Liver (tissue), 9 donors: ENCODE data around the gene SLC25A25. TPM values are rescaled to one million over a fixed set of nuclear protein-coding genes. Genes with fewer than 3 reads are reported as not detected.
A peak's percentile ranks its signal among the peaks of the same experiment; 100 is the strongest.

ENCODE experiments used
- DNase-seq: peaks from one replicate; pipeline ENCODE4 v3.0.0-alpha.2; 2017; ENCODE audit warnings: low spot score
- H3K27ac ChIP-seq, 2 donors: one replicate each; pipeline ENCODE4 v1.7.0; 2013; ENCODE audit warnings: inconsistent platforms in 2 of 2, low read length in 2 of 2, control low read depth in 1 of 2, low read depth in 1 of 2, mild to moderate bottlenecking in 1 of 2
- H3K27me3 ChIP-seq, 4 donors: one replicate each; pipeline versions ENCODE4 v1.6.1 to v1.7.0; 2013; ENCODE audit warnings: low read length in 3 of 4, inconsistent platforms in 1 of 4, mild to moderate bottlenecking in 1 of 4, moderate library complexity in 1 of 4; ENCODE audit not compliant: control insufficient read depth in 4 of 4, insufficient read depth in 4 of 4
- H3K36me3 ChIP-seq, 4 donors: one replicate each; pipeline versions ENCODE4 v1.6.1 to v1.7.0; 2013; ENCODE audit warnings: low read length in 3 of 4, mild to moderate bottlenecking in 3 of 4, low read depth in 1 of 4, moderate library complexity in 1 of 4; ENCODE audit not compliant: control insufficient read depth in 4 of 4, insufficient read depth in 3 of 4
- H3K4me1 ChIP-seq, 4 donors: one replicate each; pipeline versions ENCODE4 v1.6.1 to v1.7.0; 2013; ENCODE audit warnings: low read length in 3 of 4, mild to moderate bottlenecking in 3 of 4, moderate library complexity in 1 of 4; ENCODE audit not compliant: control insufficient read depth in 4 of 4, insufficient read depth in 4 of 4
- H3K4me3 ChIP-seq, 3 donors: one replicate each; pipeline versions ENCODE4 v1.6.1 to v1.7.0; 2013; ENCODE audit warnings: low read length in 3 of 3, control low read depth in 1 of 3, low read depth in 1 of 3, mild to moderate bottlenecking in 1 of 3
- H3K9ac ChIP-seq, 2 donors: one replicate each; pipeline ENCODE4 v1.7.0; 2013; ENCODE audit warnings: low read length in 2 of 2, mild to moderate bottlenecking in 2 of 2, moderate library complexity in 2 of 2, control low read depth in 1 of 2, low read depth in 1 of 2
- H3K9me3 ChIP-seq, 4 donors: one replicate each; pipeline versions ENCODE4 v1.6.1 to v1.7.0; 2013; ENCODE audit warnings: low read length in 3 of 4; ENCODE audit not compliant: control insufficient read depth in 4 of 4
- ATF3 ChIP-seq: IDR thresholded peaks from 2 replicates; pipeline ENCODE4 v1.6.1; 2016; ENCODE audit warnings: antibody characterized with exemption
- CTCF ChIP-seq: fragments of 150-350 bp; IDR thresholded peaks from 2 replicates; pipeline ENCODE4 v1.5.1; 2017; ENCODE audit warnings: improper control_type of control experiment, low read depth, low read length; ENCODE audit not compliant: missing input control
- FOXA1 ChIP-seq: IDR thresholded peaks from 2 replicates; pipeline ENCODE4 v1.6.1; 2016; ENCODE audit warnings: antibody characterized with exemption
- FOXA2 ChIP-seq: IDR thresholded peaks from 2 replicates; pipeline ENCODE4 v1.6.1; 2016; ENCODE audit warnings: antibody characterized with exemption
- GABPA ChIP-seq, 2 donors: IDR thresholded peaks in 1 of 2; conservative IDR thresholded peaks in 1 of 2; 2 replicates each; pipeline ENCODE4 v1.6.1; 2016; ENCODE audit warnings: antibody characterized with exemption in 2 of 2, mild to moderate bottlenecking in 1 of 2, moderate library complexity in 1 of 2
- HNF4A ChIP-seq, 2 donors: conservative IDR thresholded peaks; 2 replicates each; pipeline ENCODE4 v1.6.1; 2016; ENCODE audit warnings: antibody characterized with exemption in 2 of 2, mild to moderate bottlenecking in 2 of 2
- HNF4G ChIP-seq: IDR thresholded peaks from 2 replicates; pipeline ENCODE4 v1.6.1; 2016; ENCODE audit warnings: antibody characterized with exemption
- JUND ChIP-seq, 2 donors: IDR thresholded peaks; 2 replicates each; pipeline ENCODE4 v1.6.1; 2016; ENCODE audit warnings: antibody characterized with exemption in 2 of 2
- MAX ChIP-seq: IDR thresholded peaks from 2 replicates; pipeline ENCODE4 v1.6.1; 2016; ENCODE audit warnings: antibody characterized with exemption
- RAD21 ChIP-seq, 2 donors: IDR thresholded peaks; 2 replicates each; pipeline ENCODE4 v1.6.1; 2016; ENCODE audit warnings: antibody characterized with exemption in 2 of 2, mild to moderate bottlenecking in 2 of 2
- REST ChIP-seq: IDR thresholded peaks from 2 replicates; pipeline ENCODE4 v1.6.1; 2016; ENCODE audit warnings: antibody characterized with exemption, mild to moderate bottlenecking
- RXRA ChIP-seq, 2 donors: IDR thresholded peaks; 2 replicates each; pipeline ENCODE4 v1.6.1; 2017 to 2018; ENCODE audit warnings: antibody characterized with exemption in 2 of 2, mild to moderate bottlenecking in 1 of 2
- TAF1 ChIP-seq: conservative IDR thresholded peaks from 2 replicates; pipeline ENCODE4 v1.6.1; 2016; ENCODE audit warnings: antibody characterized with exemption, mild to moderate bottlenecking
- YY1 ChIP-seq: IDR thresholded peaks from 2 replicates; pipeline ENCODE4 v1.6.1; 2016; ENCODE audit warnings: antibody characterized with exemption, mild to moderate bottlenecking
- ZBTB33 ChIP-seq: IDR thresholded peaks from 2 replicates; pipeline ENCODE4 v1.6.1; 2016; ENCODE audit warnings: antibody characterized with exemption
- WGBS: extraction: QIAGEN DNeasy Blood & Tissue Kit; methylation state at CpG from one replicate; pipeline ENCODE4 v1.1.7; 2013; 5-methylcytosine and 5-hydroxymethylcytosine counted together
- polyA plus RNA-seq, 2 donors: library from polyadenylated mRNA; stranded (reverse) in 1 of 2; unstranded in 1 of 2; fragments of 200-250 nt in 1 of 2; fragments of >200 nt in 1 of 2; fragmentation: Nextera tagmentation in 1 of 2; extraction: Ambion mirVana in 1 of 2; gene quantifications; one replicate each; pipeline versions ENCODE4 v1.2.1 to v1.2.3, GENCODE V29; 2013 to 2015
- total RNA-seq, 2 donors: library from RNA; depleted of rRNA; stranded (reverse); fragments of >200 nt; gene quantifications; one replicate each; pipeline ENCODE4 v1.2.3, GENCODE V29; 2014
- donor health status: healthy.
- donor health status: healthy.
- donor health status: healthy.
- donor health status: healthy.
- donor health status: healthy.

Gene SLC25A25
- total and polyA plus RNA-seq, 4 donors = 21.7 to 74.6 (median 39.3) TPM

- peak; percentile 100 for TF ChIP-seq CTCF
- peak; percentile 100 for TF ChIP-seq RAD21 (IDR thresholded peaks at IDR 0.05)
Measured at GRCh38 chr9:128117613-128118471, 49.8 kb downstream of the SLC25A25 start (continued).

GRCh38 chr9:128118472-128118857, 50.4 kb downstream of the SLC25A25 start:
- H3K27me3 ChIP-seq = no peaks in the 10 kb centered on the region
- H3K9ac ChIP-seq = no peak overlapping the region
- 50% methylated on average over 3 of the region's 3 CpGs for WGBS
- TF ChIP-seq HNF4A (conservative IDR thresholded peaks at IDR 0.05) (no peak), HNF4G (no peak), TAF1 (no peak)
- H3K4me3 ChIP-seq = no peak overlapping the region
- no peak for DNase-seq
- H3K36me3 ChIP-seq = peaks cover 3 to 22% (median 4%) of the 10 kb centered on the region in 4 donors
- no peaks in the 10 kb centered on the region for H3K9me3 ChIP-seq
- peaks cover 11 to 35% (median 24%) of the 10 kb centered on the region in 4 donors for H3K4me1 ChIP-seq
- no peak overlapping the region for H3K27ac ChIP-seq

DNA sequence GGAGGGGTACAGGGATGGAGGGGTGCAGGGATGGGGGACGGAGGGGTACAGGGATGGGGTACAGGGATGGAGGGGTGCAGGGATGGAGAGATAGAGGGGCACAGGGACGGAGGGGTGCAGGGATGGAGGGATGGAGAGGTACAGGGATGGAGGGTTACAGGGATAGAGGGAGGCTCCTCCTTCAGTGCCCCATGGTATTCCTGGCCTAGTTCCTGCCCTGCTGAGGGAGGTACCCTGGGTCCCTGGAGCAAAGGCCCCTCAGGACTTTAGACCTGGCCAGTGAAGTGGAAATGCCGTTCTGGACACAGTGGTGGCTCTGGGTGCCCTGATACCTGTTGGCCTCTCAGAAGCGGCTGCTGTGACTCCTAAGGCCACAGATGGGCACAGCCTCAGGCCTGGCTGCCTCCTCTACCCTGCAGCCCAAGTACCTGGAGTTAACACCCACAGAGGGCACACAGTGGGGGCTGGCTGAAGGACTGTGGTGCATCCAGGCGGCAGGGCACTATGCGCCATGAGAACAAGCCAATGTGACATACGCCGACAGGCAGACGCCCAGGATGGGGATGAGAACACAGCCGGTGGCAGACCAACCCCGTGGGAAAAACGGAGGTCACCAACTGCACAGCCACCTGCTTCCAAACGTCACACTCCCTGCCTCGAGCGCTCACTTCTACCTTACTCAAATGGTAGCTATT, 51.1 kb downstream of the SLC25A25 start:
- H3K9ac ChIP-seq = no peak overlapping the region
- H3K4me1 ChIP-seq = peaks cover 9 to 33% (median 23%) of the 10 kb centered on the region in 4 donors
- TF ChIP-seq RXRA (IDR thresholded peaks at IDR 0.05) (no peak), ATF3 (no peak), REST (no peak), FOXA2 (no peak), JUND (IDR thresholded peaks at IDR 0.05) (no peak), MAX (no peak), HNF4A (conservative IDR thresholded peaks at IDR 0.05) (no peak), YY1 (no peak), RAD21 (IDR thresholded peaks at IDR 0.05) (no peak), CTCF (no peak), TAF1 (no peak), HNF4G (no peak), ZBTB33 (no peak), FOXA1 (no peak), GABPA (IDR thresholded peaks at IDR 0.05 in 1 of 2, conservative IDR thresholded peaks at IDR 0.05 in 1 of 2) (no peak)
- H3K4me3 ChIP-seq = no peak overlapping the region
- no peaks in the 10 kb centered on the region for H3K9me3 ChIP-seq
- no peak overlapping the region for H3K27ac ChIP-seq
- 76% methylated on average over 15 of the region's 15 CpGs for WGBS
- no peak for DNase-seq
- peaks cover 3 to 22% (median 4%) of the 10 kb centered on the region in 4 donors for H3K36me3 ChIP-seq
- no peaks in the 10 kb centered on the region for H3K27me3 ChIP-seq
